PC-3 (cell line): Measurements from ENCODE around the gene PAPSS1. TPM values are rescaled to one million over a fixed set of nuclear protein-coding genes. Genes with fewer than 3 reads are reported as not detected.

Experiments
- ATAC-seq: fragments of 200-7000 bp; cut with Tn5 transposase; 2 replicates; pipeline ENCODE4 v1.9.1; 2020; ENCODE audit warnings: mild to moderate bottlenecking, moderate library complexity
- BruUV-seq: library from RNA; stranded (reverse); fragments of 400-500 nt; replicated peaks from 2 replicates; lab custom pipeline; 2021; lab: Mats Ljungman, UMichigan
- CTCF ChIA-PET: fragments of 300-600 bp; sonication (Branson Sonifier 250); formaldehyde crosslinking; loops from one replicate; lab custom pipeline; 2022; ENCODE audit warnings: antibody characterized with exemption; lab: Charles Lee
- POLR2A ChIA-PET: fragments of 300-600 bp; sonication (Branson Sonifier 250); formaldehyde crosslinking; loops from one replicate; lab custom pipeline; 2022; ENCODE audit warnings: antibody characterized with exemption; ENCODE audit not compliant: unreplicated experiment; lab: Charles Lee
- DNase-seq: peaks from one replicate; pipeline ENCODE4 v3.0.0-alpha.2; 2015
- H2AFZ ChIP-seq: fragments of 300-600 bp; sonication (generic); 2 replicates; pipeline ENCODE4 v1.6.0; 2016; ENCODE audit warnings: antibody characterized with exemption, low read length
- H3F3A ChIP-seq: fragments of 300-600 bp; sonication (generic); one replicate; pipeline ENCODE4 v1.6.0; 2017; ENCODE audit warnings: antibody characterized with exemption, low read length, control low read depth, mild to moderate bottlenecking; ENCODE audit not compliant: unreplicated experiment
- H3K27ac ChIP-seq: fragments of 300-600 bp; sonication (generic); 2 replicates; pipeline ENCODE4 v1.5.1; 2016; ENCODE audit warnings: mild to moderate bottlenecking, low read length
- H3K27me3 ChIP-seq: fragments of 300-600 bp; sonication (generic); 2 replicates; pipeline ENCODE4 v1.6.1; 2016; ENCODE audit warnings: low read length, mixed read lengths
- H3K36me3 ChIP-seq: fragments of 300-600 bp; sonication (generic); 2 replicates; pipeline ENCODE4 v1.6.1; 2016; ENCODE audit warnings: low read depth, mixed run types, low read length, mixed read lengths
- H3K4me1 ChIP-seq: fragments of 300-600 bp; sonication (generic); 2 replicates; pipeline ENCODE4 v1.5.1; 2016; ENCODE audit warnings: low read length; ENCODE audit not compliant: insufficient read depth
- H3K4me2 ChIP-seq: fragments of 300-600 bp; sonication (generic); 2 replicates; pipeline ENCODE4 v1.6.0; 2016; ENCODE audit warnings: low read length
- H3K4me3 ChIP-seq: fragments of 300-600 bp; sonication (generic); 2 replicates; pipeline ENCODE4 v1.5.1; 2016; ENCODE audit warnings: mild to moderate bottlenecking, low read length, mixed read lengths
- H3K79me2 ChIP-seq: fragments of 300-600 bp; sonication (generic); 2 replicates; pipeline ENCODE4 v1.6.1; 2017; ENCODE audit warnings: low read length, mixed read lengths
- H3K9ac ChIP-seq: fragments of 300-600 bp; sonication (generic); 2 replicates; pipeline ENCODE4 v1.6.0; 2016; ENCODE audit warnings: mild to moderate bottlenecking, low read length
- H3K9me2 ChIP-seq: fragments of 300-600 bp; sonication (generic); replicated peaks from 2 replicates; pipeline ENCODE4 v1.6.1; 2016; ENCODE audit warnings: mixed run types, low read length, mixed read lengths
- H3K9me3 ChIP-seq: fragments of 300-600 bp; sonication (generic); 2 replicates; pipeline ENCODE4 v1.6.1; 2016; ENCODE audit warnings: low read length, mixed read lengths
- H4K20me1 ChIP-seq: fragments of 300-600 bp; sonication (generic); 2 replicates; pipeline ENCODE4 v1.6.1; 2016; ENCODE audit warnings: low read length, mixed read lengths
- CTCF ChIP-seq: fragments of 300-600 bp; sonication (generic); conservative IDR thresholded peaks from 2 replicates; pipeline ENCODE4 v1.5.1; 2017; ENCODE audit warnings: antibody characterized with exemption, low read depth, mild to moderate bottlenecking, low read length
- EZH2 ChIP-seq: fragments of 300-600 bp; sonication (generic); IDR thresholded peaks from one replicate; pipeline ENCODE4 v1.6.1; 2017; ENCODE audit warnings: antibody characterized with exemption, mild to moderate bottlenecking, low read length; ENCODE audit not compliant: unreplicated experiment
- EZH2phosphoT487 ChIP-seq: fragments of 300-600 bp; sonication (generic); IDR thresholded peaks from 2 replicates; pipeline ENCODE4 v1.6.1; 2018; ENCODE audit warnings: mild to moderate bottlenecking, antibody characterized with exemption, low read length, borderline replicate concordance
- intact Hi-C: fragments of 100-400 bp; cut with micrococcal nuclease; formaldehyde crosslinking; loops from 2 replicates; pipeline ENCODE4 v1.9.0; 2023
- total RNA-seq: library from RNA; depleted of rRNA; stranded (reverse); fragments of >200 nt; gene quantifications from 2 replicates; pipeline ENCODE4 v1.2.3, GENCODE V29; 2014

PAPSS1 gene
- total RNA-seq, 1 experiment from 2014 or later: 28.0 TPM

- Histone ChIP-seq H3K9me3 (no peaks in the 10 kb centered on the region), H3K9ac (no peak overlapping the region), H3K4me3 (no peak overlapping the region), H3K79me2 (no peaks in the 10 kb centered on the region), H3K4me1 (0 out of 2 replicates have a peak, but pooled peaks cover 5% of the 10 kb centered on the region), H4K20me1 (no peaks in the 10 kb centered on the region), H2AFZ (no peak overlapping the region), H3K27ac (no peak overlapping the region), H3F3A (no peaks in the 10 kb centered on the region), H3K27me3 (no peaks in the 10 kb centered on the region), H3K9me2 (no peaks in the 10 kb centered on the region), H3K4me2 (no peak overlapping the region), H3K36me3 (no peaks in the 10 kb centered on the region)
- intact Hi-C loops: no loop called here
- POLR2A ChIA-PET: no interaction called here
- no TSS peak for BruUV-seq
- DNase-seq (peak; percentile 25), ATAC-seq (peak; percentile 50)
- TF ChIP-seq CTCF (no peak), EZH2 (no peak), EZH2phosphoT487 (no peak)
- CTCF ChIA-PET: no interaction called here
These were observed 116.6 kb downstream of the PAPSS1 start for GRCh38 chr4:107603430-107603829.

GRCh38 chr4:107600983-107601382, 119.1 kb downstream of the PAPSS1 start:
- TF ChIP-seq EZH2phosphoT487 (no peak), CTCF (no peak), EZH2 (no peak)
- Histone ChIP-seq H3K9me3 (no peaks in the 10 kb centered on the region), H3K36me3 (no peaks in the 10 kb centered on the region), H3K79me2 (no peaks in the 10 kb centered on the region), H3K4me1 (0 out of 2 replicates have a peak, but pooled peaks cover 5% of the 10 kb centered on the region), H2AFZ (no peak overlapping the region), H3K27me3 (no peaks in the 10 kb centered on the region), H3K4me3 (no peak overlapping the region), H3K9me2 (no peaks in the 10 kb centered on the region), H3K9ac (no peak overlapping the region), H4K20me1 (no peaks in the 10 kb centered on the region), H3K4me2 (no peak overlapping the region), H3K27ac (no peak overlapping the region), H3F3A (no peaks in the 10 kb centered on the region)
- intact Hi-C loops: no loop called here
- no peak for ATAC-seq
- ChIA-PET CTCF (no interaction called here), POLR2A (no interaction called here)
- no TSS peak for BruUV-seq
- DNase-seq: no peak

GRCh38 chr4:107600436-107600835, 119.6 kb downstream of the PAPSS1 start:
- no peaks in the 10 kb centered on the region for H3K9me2 ChIP-seq
- no peak overlapping the region for H3K4me2 ChIP-seq
- no peak overlapping the region for H2AFZ ChIP-seq
- no peaks in the 10 kb centered on the region for H3K9me3 ChIP-seq
- ChIA-PET POLR2A (no interaction called here), CTCF (no interaction called here)
- BruUV-seq: no TSS peak
- H3K4me1 ChIP-seq: 0 out of 2 replicates have a peak, but pooled peaks cover 5% of the 10 kb centered on the region
- H3K9ac ChIP-seq: no peak overlapping the region
- TF ChIP-seq EZH2: no peak
- no peaks in the 10 kb centered on the region for H3F3A ChIP-seq
- no peaks in the 10 kb centered on the region for H3K27me3 ChIP-seq
- no peak overlapping the region for H3K4me3 ChIP-seq
- DNase-seq (no peak), ATAC-seq (no peak)
- intact Hi-C loops: no loop called here
- no peak overlapping the region for H3K27ac ChIP-seq
- H3K36me3 ChIP-seq: no peaks in the 10 kb centered on the region
- H4K20me1 ChIP-seq: no peaks in the 10 kb centered on the region
- H3K79me2 ChIP-seq: no peaks in the 10 kb centered on the region
